ENCODE data around the gene GMDS.

- TF ChIP-seq CTCF (IDR thresholded peaks at IDR 0.05 in 4 of 5, conservative IDR thresholded peaks at IDR 0.05 in 1 of 5) (no peak), POLR2A (IDR thresholded peaks at IDR 0.05) (no peak)
Observed at GRCh38 chr6:1657116-1657770, 588.2 kb downstream of the GMDS start.

Measured in gastrocnemius medialis (tissue), 4 donors.